SK-N-MC (cell line): ENCODE measurements around the gene RECQL5.

ENCODE experiments used
- EZH2 ChIP-seq: fragments of 200-600 bp; sonication (generic); IDR thresholded peaks from one replicate; pipeline ENCODE4 v1.6.1; 2017; ENCODE audit warnings: antibody characterized with exemption
- FOXP2 ChIP-seq: optimal IDR thresholded peaks from 2 replicates; pipeline ENCODE3; 2011; ENCODE audit warnings: mild to moderate bottlenecking, moderate library complexity; ENCODE audit not compliant: insufficient read depth; ENCODE audit errors: extremely low read length, control extremely low read depth
- POLR2AphosphoS5 ChIP-seq: IDR thresholded peaks from 2 replicates; pipeline ENCODE4 v1.6.1; 2012; ENCODE audit warnings: mild to moderate bottlenecking, low read depth, low read length, borderline replicate concordance

DNA sequence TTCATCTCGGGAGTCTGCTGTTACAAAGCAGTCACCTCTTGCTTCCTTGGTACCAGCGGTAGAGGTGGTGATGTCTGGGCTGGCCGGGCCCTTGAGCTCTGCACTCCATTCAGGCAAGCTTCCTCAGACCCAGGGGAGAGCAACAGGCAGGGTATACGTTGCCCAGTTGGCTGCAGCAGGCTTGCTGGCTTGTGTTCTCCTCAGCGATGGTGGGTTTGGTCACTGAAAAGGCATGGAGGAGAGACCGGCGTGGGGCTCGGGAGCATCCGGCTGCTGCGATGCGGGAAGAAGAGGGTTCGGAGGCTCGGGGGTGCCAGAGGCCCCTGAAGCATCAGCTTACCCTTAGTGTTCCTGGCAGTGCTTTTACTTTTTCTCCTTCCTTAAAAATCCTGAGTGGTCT lies 26.0 kb upstream of the RECQL5 start:
- TF ChIP-seq EZH2, result no peak
- no peak for TF ChIP-seq POLR2AphosphoS5
- TF ChIP-seq FOXP2, result no peak
